ENCODE data around the gene MORN1.

DNA sequence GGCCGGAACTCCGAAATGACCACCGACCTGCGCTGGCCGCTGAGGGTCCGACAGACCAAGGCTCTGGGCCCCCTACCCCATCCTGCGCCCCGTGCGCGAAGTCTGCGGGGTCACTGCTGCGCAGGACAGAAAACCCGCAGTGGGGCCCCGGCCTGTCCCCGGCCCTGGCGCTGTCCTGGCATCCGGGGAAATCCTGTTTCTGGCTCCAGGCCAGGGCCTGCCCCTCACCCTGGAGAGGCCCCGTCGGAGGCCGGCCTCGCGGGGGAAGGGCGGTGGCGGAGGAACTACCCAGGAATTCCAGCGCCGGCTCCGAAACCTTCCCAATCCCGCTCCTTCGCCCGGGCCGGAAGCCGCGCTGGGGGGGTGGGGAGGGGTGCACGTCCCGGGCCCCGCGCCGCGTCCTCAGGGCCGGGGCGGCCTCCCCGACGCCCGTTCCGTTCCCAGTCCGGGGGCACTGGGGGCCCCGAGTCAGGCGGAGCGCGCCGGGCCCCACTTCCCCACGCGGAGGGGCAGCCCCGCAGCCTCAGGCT is 77.0 kb downstream of the MORN1 start:
- TF ChIP-seq CTCF (conservative IDR thresholded peaks at IDR 0.05) (no peak), EZH2 (IDR thresholded peaks at IDR 0.05; ENCODE audit: low read depth) (no peak)
